Measurements from ENCODE around the gene NT5DC1. TPM values are rescaled to one million over a fixed set of nuclear protein-coding genes. Genes with fewer than 3 reads are reported as not detected.

NT5DC1 gene
- total RNA-seq, 1 experiment from 2014 or later: 37.9 TPM

- peaks cover 16% of the 10 kb centered on the region for H3K4me1 ChIP-seq (ENCODE audit: insufficient read depth, low read length, poor library complexity, severe bottlenecking)
- no peaks in the 10 kb centered on the region for H3K9me3 ChIP-seq (ENCODE audit: low read depth, low read length, poor library complexity, severe bottlenecking)
- intact Hi-C loops (cut with micrococcal nuclease; ENCODE audit: unreplicated experiment): no loop called here
- H3K36me3 ChIP-seq (ENCODE audit: insufficient read depth, low read length, poor library complexity, severe bottlenecking): no peaks in the 10 kb centered on the region
- ChIA-PET CTCF (no interaction called here), POLR2A (ENCODE audit: low non-redundant PET) (no interaction called here)
- no peak overlapping the region for H3K27ac ChIP-seq (ENCODE audit: low read depth, low read length, poor library complexity, severe bottlenecking)
- no peak for DNase-seq (ENCODE audit: low spot score)
- BruUV-seq (replicated peaks): no TSS peak
- H3K27me3 ChIP-seq (replicated peaks; ENCODE audit: insufficient read depth, low read depth, low read length, poor library complexity): no peaks in the 10 kb centered on the region
- no peak overlapping the region for H3K4me3 ChIP-seq (ENCODE audit: low read depth, low read length, poor library complexity, severe bottlenecking)
- TF ChIP-seq EZH2 (IDR thresholded peaks at IDR 0.05; ENCODE audit: borderline replicate concordance, low read depth, low read length, poor library complexity, severe bottlenecking) (no peak), CTCF (conservative IDR thresholded peaks at IDR 0.05; ENCODE audit: low read depth, low read length) (no peak)
Observed at GRCh38 chr6:116221911-116222310, 121.3 kb downstream of the NT5DC1 start.

- no TSS peak for BruUV-seq (replicated peaks)
- Histone ChIP-seq H3K36me3 (ENCODE audit: insufficient read depth, low read length, poor library complexity, severe bottlenecking) (no peaks in the 10 kb centered on the region), H3K4me3 (ENCODE audit: low read depth, low read length, poor library complexity, severe bottlenecking) (no peak overlapping the region), H3K9me3 (ENCODE audit: low read depth, low read length, poor library complexity, severe bottlenecking) (no peaks in the 10 kb centered on the region), H3K27me3 (replicated peaks; ENCODE audit: insufficient read depth, low read depth, low read length, poor library complexity) (no peaks in the 10 kb centered on the region), H3K27ac (ENCODE audit: low read depth, low read length, poor library complexity, severe bottlenecking) (no peak overlapping the region), H3K4me1 (ENCODE audit: insufficient read depth, low read length, poor library complexity, severe bottlenecking) (peaks cover 11% of the 10 kb centered on the region)
- ChIA-PET CTCF (interaction anchor here (0.7 kb wide), 1 partner anchor 57 kb away, joined by 4 read pairs; no protein-coding TSS in a partner anchor), POLR2A (ENCODE audit: low non-redundant PET) (no interaction called here)
- TF ChIP-seq CTCF (conservative IDR thresholded peaks at IDR 0.05; ENCODE audit: low read depth, low read length) (no peak), EZH2 (IDR thresholded peaks at IDR 0.05; ENCODE audit: borderline replicate concordance, low read depth, low read length, poor library complexity, severe bottlenecking) (no peak)
- DNase-seq (ENCODE audit: low spot score): no peak
- intact Hi-C loops (cut with micrococcal nuclease; ENCODE audit: unreplicated experiment): no loop called here
Observed at GRCh38 chr6:116223355-116223754, 122.7 kb downstream of the NT5DC1 start.

GRCh38 chr6:116229287-116229913 is 128.7 kb downstream of the NT5DC1 start:
- intact Hi-C loops (cut with micrococcal nuclease; ENCODE audit: unreplicated experiment): no loop called here
- no peaks in the 10 kb centered on the region for H3K9me3 ChIP-seq (ENCODE audit: low read depth, low read length, poor library complexity, severe bottlenecking)
- no TSS peak for BruUV-seq (replicated peaks)
- no peak overlapping the region for H3K4me3 ChIP-seq (ENCODE audit: low read depth, low read length, poor library complexity, severe bottlenecking)
- CTCF ChIA-PET: interaction anchor here (0.6 kb wide), 1 partner anchor 168 kb away, joined by 4 read pairs; the partner anchor contains the start of gene FRK
- peak; percentile 36 for DNase-seq (ENCODE audit: low spot score)
- H3K36me3 ChIP-seq (ENCODE audit: insufficient read depth, low read length, poor library complexity, severe bottlenecking): no peaks in the 10 kb centered on the region
- H3K4me1 ChIP-seq (ENCODE audit: insufficient read depth, low read length, poor library complexity, severe bottlenecking): no peaks in the 10 kb centered on the region
- no peak for TF ChIP-seq EZH2 (IDR thresholded peaks at IDR 0.05; ENCODE audit: borderline replicate concordance, low read depth, low read length, poor library complexity, severe bottlenecking)
- TF ChIP-seq CTCF (conservative IDR thresholded peaks at IDR 0.05; ENCODE audit: low read depth, low read length): no peak
- H3K27ac ChIP-seq (ENCODE audit: low read depth, low read length, poor library complexity, severe bottlenecking): no peak overlapping the region
- POLR2A ChIA-PET (ENCODE audit: low non-redundant PET): interaction anchor here (0.8 kb wide), 1 partner anchor 11 kb away, joined by 7 read pairs; no protein-coding TSS in a partner anchor
- no peaks in the 10 kb centered on the region for H3K27me3 ChIP-seq (replicated peaks; ENCODE audit: insufficient read depth, low read depth, low read length, poor library complexity)
